Right renal cortex interstitium (tissue), 3 donors: ENCODE measurements around the gene NMNAT2. TPM values are rescaled to one million over a fixed set of nuclear protein-coding genes. Genes with fewer than 3 reads are reported as not detected.
A peak's percentile ranks its signal among the peaks of the same experiment; 100 is the strongest.

Source experiments
- DNase-seq, 3 donors: peaks; one replicate each; pipeline ENCODE4 v3.0.0-alpha.2; 2013; ENCODE audit warnings: low read depth in 3 of 3, low spot score in 2 of 3
- polyA plus RNA-seq, 3 donors: library from polyadenylated mRNA; unstranded; fragments of 120-200 nt; gene quantifications; one replicate each; pipeline ENCODE4 v1.2.1, GENCODE V29; 2013; ENCODE audit not compliant: insufficient read length in 3 of 3

Gene NMNAT2
- polyA plus RNA-seq, 3 donors, result 3.2 to 4.3 (median 3.4) TPM

GRCh38 chr1:183319606-183320005 is 98.6 kb downstream of the NMNAT2 start:
- DNase-seq, result no peak

GRCh38 chr1:183319051-183319450 is 99.1 kb downstream of the NMNAT2 start:
- DNase-seq, result no peak

- DNase-seq, result peak in 1 of 3 donors; percentile 16
Measured at GRCh38 chr1:183318433-183318832, 99.7 kb downstream of the NMNAT2 start.

GRCh38 chr1:183315991-183316758 is 102.0 kb downstream of the NMNAT2 start:
- no peak for DNase-seq

GRCh38 chr1:183313063-183313462 is 105.1 kb downstream of the NMNAT2 start:
- DNase-seq, result no peak

- no peak for DNase-seq
Measured at GRCh38 chr1:183310753-183311479, 107.3 kb downstream of the NMNAT2 start.

- no peak for DNase-seq
Measured at GRCh38 chr1:183308719-183309118, 109.5 kb downstream of the NMNAT2 start.

- DNase-seq, result no peak
Measured at GRCh38 chr1:183306317-183307042, 111.7 kb downstream of the NMNAT2 start.

- DNase-seq, result no peak
Measured at GRCh38 chr1:183304440-183305107, 113.6 kb downstream of the NMNAT2 start.

- DNase-seq, result no peak
Measured at GRCh38 chr1:183303901-183304300, 114.3 kb downstream of the NMNAT2 start.

GRCh38 chr1:183303323-183303645 is 114.9 kb downstream of the NMNAT2 start:
- no peak for DNase-seq

GRCh38 chr1:183302452-183303322 is 115.5 kb downstream of the NMNAT2 start:
- no peak for DNase-seq

- no peak for DNase-seq
Measured at GRCh38 chr1:183301239-183301638, 116.9 kb downstream of the NMNAT2 start.

GRCh38 chr1:183300828-183301227 is 117.4 kb downstream of the NMNAT2 start:
- DNase-seq, result no peak

GRCh38 chr1:183300395-183300794 is 117.8 kb downstream of the NMNAT2 start:
- DNase-seq, result no peak

GRCh38 chr1:183296782-183297181 is 121.4 kb downstream of the NMNAT2 start:
- no peak for DNase-seq

GRCh38 chr1:183295521-183295920 is 122.7 kb downstream of the NMNAT2 start:
- DNase-seq, result no peak

GRCh38 chr1:183293876-183294275 is 124.3 kb downstream of the NMNAT2 start:
- no peak for DNase-seq

- DNase-seq, result no peak
Measured at GRCh38 chr1:183293241-183293640, 124.9 kb downstream of the NMNAT2 start.
